ENCODE data around the gene GLCE. TPM values are rescaled to one million over a fixed set of nuclear protein-coding genes. Genes with fewer than 3 reads are reported as not detected.

Gene GLCE
- total RNA-seq, 1 donor from 2014 or later: 9.9 TPM

GRCh38 chr15:69138963-69139362 is 21.5 kb upstream of the GLCE start:
- Mint-ChIP-seq H3K4me1 (ENCODE audit: low read depth) (no peaks in the 10 kb centered on the region), H3K4me3 (ENCODE audit: unreplicated experiment) (no peak overlapping the region), H3K27ac (ENCODE audit: unreplicated experiment) (no peak overlapping the region), H3K36me3 (ENCODE audit: low read depth) (peaks cover 4% of the 10 kb centered on the region), H3K27me3 (ENCODE audit: low read depth) (peaks cover 28% of the 10 kb centered on the region), H3K9me3 (ENCODE audit: low read depth) (no peaks in the 10 kb centered on the region)
- DNase-seq (ENCODE audit: low spot score): no peak
- TF ChIP-seq, protein P1, sequence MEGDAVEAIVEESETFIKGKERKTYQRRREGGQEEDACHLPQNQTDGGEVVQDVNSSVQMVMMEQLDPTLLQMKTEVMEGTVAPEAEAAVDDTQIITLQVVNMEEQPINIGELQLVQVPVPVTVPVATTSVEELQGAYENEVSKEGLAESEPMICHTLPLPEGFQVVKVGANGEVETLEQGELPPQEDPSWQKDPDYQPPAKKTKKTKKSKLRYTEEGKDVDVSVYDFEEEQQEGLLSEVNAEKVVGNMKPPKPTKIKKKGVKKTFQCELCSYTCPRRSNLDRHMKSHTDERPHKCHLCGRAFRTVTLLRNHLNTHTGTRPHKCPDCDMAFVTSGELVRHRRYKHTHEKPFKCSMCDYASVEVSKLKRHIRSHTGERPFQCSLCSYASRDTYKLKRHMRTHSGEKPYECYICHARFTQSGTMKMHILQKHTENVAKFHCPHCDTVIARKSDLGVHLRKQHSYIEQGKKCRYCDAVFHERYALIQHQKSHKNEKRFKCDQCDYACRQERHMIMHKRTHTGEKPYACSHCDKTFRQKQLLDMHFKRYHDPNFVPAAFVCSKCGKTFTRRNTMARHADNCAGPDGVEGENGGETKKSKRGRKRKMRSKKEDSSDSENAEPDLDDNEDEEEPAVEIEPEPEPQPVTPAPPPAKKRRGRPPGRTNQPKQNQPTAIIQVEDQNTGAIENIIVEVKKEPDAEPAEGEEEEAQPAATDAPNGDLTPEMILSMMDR (IDR thresholded peaks at IDR 0.05): no peak

GRCh38 chr15:69140306-69140705 is 20.1 kb upstream of the GLCE start:
- TF ChIP-seq, protein P1 (IDR thresholded peaks at IDR 0.05): no peak
- peaks cover 30% of the 10 kb centered on the region for H3K27me3 Mint-ChIP-seq (ENCODE audit: low read depth)
- no peaks in the 10 kb centered on the region for H3K9me3 Mint-ChIP-seq (ENCODE audit: low read depth)
- peaks cover 4% of the 10 kb centered on the region for H3K36me3 Mint-ChIP-seq (ENCODE audit: low read depth)
- no peaks in the 10 kb centered on the region for H3K4me1 Mint-ChIP-seq (ENCODE audit: low read depth)
- no peak for DNase-seq (ENCODE audit: low spot score)
- H3K4me3 Mint-ChIP-seq (ENCODE audit: unreplicated experiment): no peak overlapping the region
- H3K27ac Mint-ChIP-seq (ENCODE audit: unreplicated experiment): no peak overlapping the region

DNA sequence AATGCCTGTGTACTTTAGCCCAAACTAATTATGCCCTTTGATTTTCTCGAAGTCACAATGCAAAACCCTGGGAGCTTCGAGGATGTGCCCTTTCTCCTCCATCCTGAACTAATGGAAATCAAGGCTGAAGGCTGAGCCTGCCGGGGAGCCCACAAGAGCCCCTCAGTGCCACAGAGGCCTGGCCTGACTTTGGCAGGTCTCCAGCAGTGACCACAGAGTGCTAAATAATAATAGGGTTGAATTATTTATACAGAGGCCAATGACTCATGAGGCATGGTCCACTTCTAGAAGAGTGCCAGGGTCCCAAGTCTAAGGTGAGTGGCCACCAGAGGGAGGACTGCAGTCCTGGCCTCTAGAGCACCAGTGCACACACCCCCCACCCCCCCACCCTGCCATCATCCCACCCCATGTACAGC is 19.1 kb upstream of the GLCE start:
- TF ChIP-seq, protein P1 (IDR thresholded peaks at IDR 0.05): peak; percentile 50
- no peak for DNase-seq (ENCODE audit: low spot score)

DNA sequence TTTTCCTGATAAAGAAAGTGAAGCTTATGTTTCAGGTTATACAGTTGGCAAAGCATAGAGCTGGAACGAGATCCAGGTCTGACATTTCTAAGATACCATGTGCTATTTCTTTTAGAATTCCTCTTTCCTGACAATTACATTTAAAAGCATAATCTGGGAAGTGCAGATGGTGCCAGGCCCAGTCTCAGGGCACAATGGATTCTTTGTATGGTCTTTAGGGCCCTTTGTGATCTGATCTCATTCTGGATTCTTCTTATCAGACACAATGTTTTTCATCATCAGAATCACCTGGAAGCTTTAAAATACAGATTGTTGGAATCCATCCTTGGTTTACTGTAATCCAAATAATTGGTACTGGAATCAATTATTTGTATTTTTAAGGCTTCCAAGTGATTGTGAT is 18.6 kb upstream of the GLCE start:
- Mint-ChIP-seq H3K36me3 (ENCODE audit: low read depth) (peaks cover 4% of the 10 kb centered on the region), H3K27ac (ENCODE audit: unreplicated experiment) (no peak overlapping the region), H3K4me1 (ENCODE audit: low read depth) (peaks cover 7% of the 10 kb centered on the region), H3K4me3 (ENCODE audit: unreplicated experiment) (no peak overlapping the region), H3K27me3 (ENCODE audit: low read depth) (peaks cover 32% of the 10 kb centered on the region), H3K9me3 (ENCODE audit: low read depth) (no peaks in the 10 kb centered on the region)
- TF ChIP-seq, protein P1 (IDR thresholded peaks at IDR 0.05): no peak
- no peak for DNase-seq (ENCODE audit: low spot score)

More for the DNA sequence above, 19.1 kb upstream of the GLCE start:
- Mint-ChIP-seq H3K36me3 (ENCODE audit: low read depth) (peaks cover 4% of the 10 kb centered on the region), H3K9me3 (ENCODE audit: low read depth) (no peaks in the 10 kb centered on the region), H3K27me3 (ENCODE audit: low read depth) (peaks cover 32% of the 10 kb centered on the region), H3K27ac (ENCODE audit: unreplicated experiment) (no peak overlapping the region), H3K4me3 (ENCODE audit: unreplicated experiment) (no peak overlapping the region), H3K4me1 (ENCODE audit: low read depth) (peaks cover 7% of the 10 kb centered on the region)

- no peak for DNase-seq (ENCODE audit: low spot score)
- Mint-ChIP-seq H3K27ac (ENCODE audit: unreplicated experiment) (no peak overlapping the region), H3K27me3 (ENCODE audit: low read depth) (peaks cover 30% of the 10 kb centered on the region), H3K9me3 (ENCODE audit: low read depth) (no peaks in the 10 kb centered on the region), H3K36me3 (ENCODE audit: low read depth) (peaks cover 4% of the 10 kb centered on the region), H3K4me1 (ENCODE audit: low read depth) (peaks cover 7% of the 10 kb centered on the region), H3K4me3 (ENCODE audit: unreplicated experiment) (no peak overlapping the region)
- TF ChIP-seq, protein P1 (IDR thresholded peaks at IDR 0.05): no peak
Observed at GRCh38 chr15:69143756-69144436, 16.5 kb upstream of the GLCE start.
